Dedifferentiated amniotic fluid mesenchymal stem cell (primary cell): ENCODE data around the gene CHD2.

Experiments used
- DNase-seq: peaks from one replicate; pipeline ENCODE4 v3.0.0-alpha.2; 2016; ENCODE audit errors: extremely low spot score

The CHD2 gene

GRCh38 chr15:92959219-92959618, 59.1 kb downstream of the CHD2 start:
- no peak for DNase-seq

GRCh38 chr15:92960996-92961681, 61.0 kb downstream of the CHD2 start:
- DNase-seq: no peak

- no peak for DNase-seq
These were observed 62.8 kb downstream of the CHD2 start for GRCh38 chr15:92962914-92963313.

GRCh38 chr15:92963794-92964193, 63.7 kb downstream of the CHD2 start:
- no peak for DNase-seq

GRCh38 chr15:92968926-92969651, 69.0 kb downstream of the CHD2 start:
- no peak for DNase-seq

GRCh38 chr15:92970656-92971055, 70.5 kb downstream of the CHD2 start:
- no peak for DNase-seq

GRCh38 chr15:92971081-92971480, 71.0 kb downstream of the CHD2 start:
- no peak for DNase-seq

- no peak for DNase-seq
These were observed 71.6 kb downstream of the CHD2 start for GRCh38 chr15:92971713-92972112.

- DNase-seq: no peak
These were observed 74.2 kb downstream of the CHD2 start for GRCh38 chr15:92974183-92974915.

GRCh38 chr15:92979011-92979701, 79.0 kb downstream of the CHD2 start:
- no peak for DNase-seq

GRCh38 chr15:92981333-92981732, 81.2 kb downstream of the CHD2 start:
- DNase-seq: no peak

- DNase-seq: no peak
These were observed 84.0 kb downstream of the CHD2 start for GRCh38 chr15:92984161-92984560.

GRCh38 chr15:92989470-92989869, 89.3 kb downstream of the CHD2 start:
- no peak for DNase-seq

- no peak for DNase-seq
These were observed 89.9 kb downstream of the CHD2 start for GRCh38 chr15:92990031-92990430.

GRCh38 chr15:92992720-92993119, 92.6 kb downstream of the CHD2 start:
- no peak for DNase-seq

GRCh38 chr15:92997821-92998220, 97.7 kb downstream of the CHD2 start:
- DNase-seq: no peak

GRCh38 chr15:93001156-93001555, 101.0 kb downstream of the CHD2 start:
- DNase-seq: no peak

- no peak for DNase-seq
These were observed 101.8 kb downstream of the CHD2 start for GRCh38 chr15:93001881-93002280.

- DNase-seq: no peak
These were observed 105.0 kb downstream of the CHD2 start for GRCh38 chr15:93005133-93005532.

GRCh38 chr15:93007994-93008393, 107.9 kb downstream of the CHD2 start:
- no peak for DNase-seq

- no peak for DNase-seq
These were observed 112.7 kb downstream of the CHD2 start for GRCh38 chr15:93012786-93013185.

- peak; percentile 74 for DNase-seq
These were observed 117.4 kb downstream of the CHD2 start for GRCh38 chr15:93017526-93017925.
